HEK293T (cell line): Measurements from ENCODE around the gene SLC66A2.
"Not testable (repeated sequence)": the region's sequence is repeated elsewhere in the genome, so short reads cannot be mapped to it uniquely, and the experiment has no call there.

Experiments
- CTCF ChIA-PET: fragments of 350-600 bp; formaldehyde crosslinking; extraction: SDS; loops from one replicate; lab custom pipeline; 2021; ENCODE audit warnings: antibody characterized with exemption, inconsistent platforms; lab: Yijun Ruan, JAX
- POLR2A ChIA-PET: fragments of 350-600 bp; formaldehyde crosslinking; extraction: SDS; loops from one replicate; lab custom pipeline; 2020; ENCODE audit warnings: antibody characterized with exemption, inconsistent platforms; lab: Yijun Ruan, JAX
- DNase-seq: peaks from one replicate; pipeline ENCODE4 v3.0.0; 2012; ENCODE audit warnings: mixed read lengths; ENCODE audit errors: extremely low spot score
- ARNT ChIP-seq: fragments of 450-650 bp; IDR thresholded peaks from 2 replicates; pipeline ENCODE4 v1.6.1; 2017; ENCODE audit warnings: mild to moderate bottlenecking
- BHLHE40 ChIP-seq: fragments of 450-650 bp; IDR thresholded peaks from 2 replicates; pipeline ENCODE4 v1.6.1; 2016; ENCODE audit warnings: mild to moderate bottlenecking, moderate library complexity, borderline replicate concordance
- CTBP1 ChIP-seq: fragments of 450-650 bp; IDR thresholded peaks from 2 replicates; pipeline ENCODE4 v1.6.1; 2016; ENCODE audit warnings: borderline replicate concordance
- ELF4 ChIP-seq: fragments of 450-650 bp; IDR thresholded peaks from 2 replicates; pipeline ENCODE4 v1.6.1; 2017; ENCODE audit warnings: antibody characterized with exemption
- FOXA1 ChIP-seq: fragments of 450-650 bp; IDR thresholded peaks from 2 replicates; pipeline ENCODE4 v1.6.1; 2016; ENCODE audit warnings: mild to moderate bottlenecking
- FOXK2 ChIP-seq: fragments of 450-650 bp; IDR thresholded peaks from 2 replicates; pipeline ENCODE4 v1.6.1; 2016; ENCODE audit warnings: mild to moderate bottlenecking
- FOXM1 ChIP-seq: fragments of 450-650 bp; IDR thresholded peaks from 2 replicates; pipeline ENCODE4 v1.6.1; 2017; ENCODE audit warnings: mild to moderate bottlenecking, borderline replicate concordance
- HDGF ChIP-seq: fragments of 450-650 bp; IDR thresholded peaks from 2 replicates; pipeline ENCODE4 v1.6.1; 2017; ENCODE audit warnings: antibody characterized with exemption, borderline replicate concordance
- L3MBTL2 ChIP-seq: fragments of 450-650 bp; conservative IDR thresholded peaks from 2 replicates; pipeline ENCODE4 v1.6.1; 2016; ENCODE audit warnings: mild to moderate bottlenecking
- LEF1 ChIP-seq: fragments of 450-650 bp; IDR thresholded peaks from 2 replicates; pipeline ENCODE4 v1.6.1; 2017; ENCODE audit warnings: mild to moderate bottlenecking, borderline replicate concordance
- NFRKB ChIP-seq: fragments of 450-650 bp; IDR thresholded peaks from 2 replicates; pipeline ENCODE4 v1.6.1; 2016; ENCODE audit warnings: mild to moderate bottlenecking, moderate library complexity
- SP1 ChIP-seq: fragments of 450-650 bp; IDR thresholded peaks from 2 replicates; pipeline ENCODE4 v1.6.1; 2017
- SUZ12 ChIP-seq: fragments of 450-650 bp; IDR thresholded peaks from 2 replicates; pipeline ENCODE4 v1.6.1; 2016; ENCODE audit warnings: mild to moderate bottlenecking
- TARDBP ChIP-seq: fragments of 450-650 bp; IDR thresholded peaks from 2 replicates; pipeline ENCODE4 v1.6.1; 2016
- ZNF384 ChIP-seq: fragments of 450-650 bp; IDR thresholded peaks from 2 replicates; pipeline ENCODE4 v1.6.1; 2016
- TF ChIP-seq, protein P1 (sequence below): fragments of 450-650 bp; IDR thresholded peaks from 2 replicates; pipeline ENCODE4 v1.6.1; 2016

SLC66A2 gene

GRCh38 chr18:79882522-79883241, 68.8 kb downstream of the SLC66A2 start:
- no peak for DNase-seq
- ChIA-PET CTCF (no interaction called here), POLR2A (no interaction called here)
- TF ChIP-seq SP1 (no peak), CTBP1 (no peak), ELF4 (no peak), BHLHE40 (no peak), LEF1 (no peak), L3MBTL2 (no peak), ARNT (no peak), SUZ12 (no peak)

DNA sequence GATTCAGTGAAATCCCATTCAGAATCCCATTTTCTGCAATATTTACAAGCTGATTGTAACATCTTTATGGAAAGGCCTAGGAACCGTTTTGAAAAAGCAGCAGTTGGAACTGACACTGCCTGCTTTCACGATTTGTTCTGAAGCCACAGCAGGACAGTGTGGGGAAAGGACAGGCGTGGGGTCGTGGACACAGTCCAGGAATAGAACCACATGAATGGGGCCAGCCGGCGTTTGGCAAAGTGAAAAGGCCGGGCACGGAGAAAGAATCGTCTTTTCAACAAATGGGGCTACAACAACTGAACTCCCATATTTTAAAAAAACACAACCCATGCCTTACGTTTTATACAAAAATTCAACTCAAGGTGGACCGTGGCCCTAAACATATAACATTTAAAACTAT, 69.8 kb downstream of the SLC66A2 start:
- CTCF ChIA-PET: no interaction called here
- TF ChIP-seq FOXK2: no peak
- no peak for TF ChIP-seq ZNF384
- no peak for DNase-seq

GRCh38 chr18:79879566-79879965, 71.9 kb downstream of the SLC66A2 start:
- CTCF ChIA-PET: no interaction called here

More for the DNA sequence above, 69.8 kb downstream of the SLC66A2 start:
- POLR2A ChIA-PET: no interaction called here

DNA sequence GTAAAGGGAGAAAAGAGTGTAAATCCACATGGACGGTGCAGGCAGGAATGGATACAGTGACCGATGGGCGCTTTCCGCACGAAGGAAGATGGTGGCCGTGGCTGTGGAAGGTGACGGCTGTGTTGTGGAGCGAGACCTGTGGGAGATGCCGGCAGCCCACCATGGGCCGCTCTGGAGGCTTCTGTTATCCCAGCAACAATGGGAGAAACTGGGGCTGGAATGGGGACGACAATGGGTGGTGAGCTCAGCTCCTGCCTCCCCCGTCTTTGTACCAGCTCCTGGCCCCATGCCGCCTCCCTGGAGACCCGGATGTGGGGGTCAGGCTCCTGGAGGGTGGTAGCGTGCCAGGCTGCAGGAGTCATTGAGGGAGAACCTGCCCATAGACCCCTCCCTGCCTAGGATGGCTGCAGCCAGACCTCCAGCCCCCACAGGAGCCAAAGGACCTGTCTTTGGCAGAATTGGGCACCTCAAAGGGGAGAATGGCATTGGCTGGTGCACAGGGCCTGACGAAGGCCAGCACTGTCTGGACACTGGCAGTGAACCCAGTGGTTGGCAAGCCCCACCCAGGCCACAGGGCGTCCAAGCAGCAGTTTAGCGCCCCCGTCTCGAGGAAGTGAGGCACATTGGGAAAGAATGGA, 72.6 kb downstream of the SLC66A2 start:
- TF ChIP-seq FOXM1: no peak
- TF ChIP-seq CTBP1: no peak
- TF ChIP-seq LEF1: no peak
- TF ChIP-seq SP1: no peak
- TF ChIP-seq SUZ12: no peak
- no peak for TF ChIP-seq TARDBP
- TF ChIP-seq L3MBTL2: no peak
- TF ChIP-seq FOXA1: no peak
- TF ChIP-seq ELF4: no peak
- no peak for TF ChIP-seq BHLHE40
- CTCF ChIA-PET: no interaction called here
- POLR2A ChIA-PET: no interaction called here
- no peak for DNase-seq

More at GRCh38 chr18:79879566-79879965, 71.9 kb downstream of the SLC66A2 start:
- POLR2A ChIA-PET: no interaction called here
- no peak for DNase-seq
- TF ChIP-seq, protein P1, sequence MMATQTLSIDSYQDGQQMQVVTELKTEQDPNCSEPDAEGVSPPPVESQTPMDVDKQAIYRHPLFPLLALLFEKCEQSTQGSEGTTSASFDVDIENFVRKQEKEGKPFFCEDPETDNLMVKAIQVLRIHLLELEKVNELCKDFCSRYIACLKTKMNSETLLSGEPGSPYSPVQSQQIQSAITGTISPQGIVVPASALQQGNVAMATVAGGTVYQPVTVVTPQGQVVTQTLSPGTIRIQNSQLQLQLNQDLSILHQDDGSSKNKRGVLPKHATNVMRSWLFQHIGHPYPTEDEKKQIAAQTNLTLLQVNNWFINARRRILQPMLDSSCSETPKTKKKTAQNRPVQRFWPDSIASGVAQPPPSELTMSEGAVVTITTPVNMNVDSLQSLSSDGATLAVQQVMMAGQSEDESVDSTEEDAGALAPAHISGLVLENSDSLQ: no peak
- TF ChIP-seq HDGF (no peak), FOXM1 (no peak), BHLHE40 (no peak), LEF1 (no peak), ELF4 (no peak), SUZ12 (no peak), FOXA1 (no peak), SP1 (no peak), NFRKB (no peak), ZNF384 (no peak)

- POLR2A ChIA-PET, CTCF ChIA-PET: not testable (repeated sequence)
Observed at GRCh38 chr18:79878246-79878645, 73.2 kb downstream of the SLC66A2 start.

GRCh38 chr18:79877163-79878091, 74.0 kb downstream of the SLC66A2 start:
- ChIA-PET CTCF (no interaction called here), POLR2A (no interaction called here)
- DNase-seq: no peak
- TF ChIP-seq FOXK2 (no peak), ELF4 (no peak), HDGF (no peak), L3MBTL2 (no peak), ARNT (no peak), LEF1 (no peak), SUZ12 (no peak), CTBP1 (no peak), ZNF384 (no peak), TARDBP (no peak), NFRKB (no peak), FOXM1 (no peak), SP1 (no peak), BHLHE40 (no peak), FOXA1 (no peak)
- TF ChIP-seq, protein P1: no peak

More at GRCh38 chr18:79878246-79878645, 73.2 kb downstream of the SLC66A2 start:
- DNase-seq: not testable (repeated sequence)
